ENCODE results near the gene HEMGN.

The HEMGN gene

GRCh38 chr9:97895695-97896332 lies 42.2 kb downstream of the HEMGN start:
- no peak for DNase-seq (ENCODE audit: low spot score)

DNA sequence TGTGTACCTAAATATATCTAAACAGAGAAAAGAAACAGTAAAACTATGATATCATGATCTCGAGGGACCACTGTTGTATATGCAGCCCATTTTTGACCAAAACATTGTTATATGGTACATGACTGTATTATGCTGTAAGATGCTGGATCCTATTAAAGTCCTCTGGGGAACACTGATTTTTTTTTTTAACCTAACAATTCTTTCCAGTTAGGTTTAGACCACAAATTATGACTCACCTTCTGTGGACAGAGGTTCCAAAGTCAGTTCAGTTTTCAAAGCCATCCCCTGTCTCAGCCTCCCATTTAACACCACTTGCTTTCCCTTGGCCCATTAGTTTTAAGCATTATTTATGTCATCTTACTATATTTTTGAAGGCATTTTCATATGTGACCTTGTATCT lies 42.8 kb downstream of the HEMGN start:
- no peak for DNase-seq (ENCODE audit: low spot score)

DNA sequence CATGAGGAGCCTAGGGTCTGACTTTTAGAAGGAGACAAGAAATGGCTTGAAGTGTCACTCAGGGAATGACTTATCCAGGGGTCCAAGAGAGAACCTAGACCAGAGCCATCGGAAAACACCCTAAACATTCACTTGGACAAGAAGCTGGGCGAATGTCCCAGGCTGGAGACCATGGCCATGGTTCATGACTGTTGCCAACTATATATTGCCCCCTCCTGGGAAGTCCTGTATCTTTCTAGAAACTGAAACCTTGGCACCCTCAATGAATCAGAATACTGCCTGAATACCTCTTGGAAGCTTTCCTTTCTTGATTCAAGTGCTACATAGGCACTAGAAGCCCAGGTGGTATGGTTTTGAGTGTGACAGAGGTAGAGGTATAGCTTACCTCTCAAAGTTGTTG lies 45.6 kb downstream of the HEMGN start:
- no peak for DNase-seq (ENCODE audit: low spot score)

DNA sequence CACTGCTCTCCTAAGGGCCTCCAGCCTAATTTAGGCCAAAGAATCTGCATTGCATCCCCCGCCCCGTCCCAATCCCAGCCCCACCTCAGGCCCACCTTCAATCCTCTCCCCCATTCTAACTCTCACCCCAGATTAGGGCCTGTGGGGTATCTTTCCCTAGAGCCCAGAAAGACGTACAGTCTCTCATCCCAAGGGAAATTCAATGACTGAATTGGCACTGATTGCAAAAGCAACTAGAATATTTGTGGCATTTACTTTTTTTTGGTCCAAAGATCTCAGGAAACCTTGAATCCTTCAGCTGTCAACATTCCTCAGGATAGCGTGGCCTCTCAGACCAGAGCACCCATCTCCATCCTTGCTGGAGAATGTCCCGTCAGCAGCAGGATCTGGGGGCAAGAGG lies 46.2 kb downstream of the HEMGN start:
- DNase-seq (ENCODE audit: low spot score): no peak

DNA sequence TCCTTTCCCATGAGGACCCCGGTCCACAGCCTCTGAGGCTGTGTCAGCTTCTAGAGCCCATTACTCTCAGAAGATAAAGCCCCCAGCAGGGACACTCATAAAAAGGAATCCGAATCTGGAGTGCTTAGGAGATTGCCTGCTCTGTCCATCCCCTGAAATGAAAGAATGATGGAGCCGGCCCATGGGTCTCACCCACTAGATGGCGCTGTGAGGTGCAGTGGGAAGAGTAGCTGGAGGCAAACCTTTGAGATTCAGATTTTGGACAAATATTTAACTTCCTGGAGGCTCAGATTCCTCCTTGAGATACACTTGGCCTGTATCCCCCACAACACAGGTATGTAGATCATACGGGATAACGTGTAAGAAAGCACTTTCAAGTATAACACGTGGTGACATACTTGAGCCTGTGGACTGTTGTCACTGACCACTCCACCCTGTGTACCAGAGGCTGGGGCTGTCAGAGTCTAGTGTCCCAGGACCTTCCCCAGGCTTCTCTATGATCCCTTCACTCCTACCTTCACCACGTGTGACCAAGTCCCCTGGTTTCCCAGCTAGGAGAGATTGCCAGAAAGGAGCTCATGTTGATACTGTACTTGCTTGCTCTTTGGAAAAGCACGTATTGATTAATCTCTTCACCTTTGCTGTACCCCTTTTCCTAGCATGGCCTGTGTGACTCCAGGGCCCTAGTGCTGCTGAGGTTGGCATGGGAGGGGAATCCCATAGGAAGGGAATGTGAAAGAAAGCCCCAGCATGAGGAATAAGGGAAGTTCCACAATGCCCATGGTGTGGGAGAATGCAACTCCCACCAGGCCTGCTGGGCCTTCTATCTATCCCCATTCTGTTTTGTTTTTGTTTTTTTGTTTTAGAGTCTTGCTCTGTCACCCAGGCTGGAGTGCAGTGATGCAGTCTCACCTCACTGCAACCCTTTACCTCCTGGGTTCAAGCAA lies 47.8 kb downstream of the HEMGN start:
- no peak for DNase-seq (ENCODE audit: low spot score)

GRCh38 chr9:97880336-97880735 lies 57.6 kb downstream of the HEMGN start:
- DNase-seq (ENCODE audit: low spot score): no peak
